ENCODE results near the gene PLCB1. TPM values are rescaled to one million over a fixed set of nuclear protein-coding genes. Genes with fewer than 3 reads are reported as not detected.

The PLCB1 gene
- total RNA-seq, 1 donor from 2014 or later = 37.4 TPM

GRCh38 chr20:8398263-8399051 is 266.4 kb downstream of the PLCB1 start:
- Mint-ChIP-seq H3K36me3 (ENCODE audit: unreplicated experiment) (no peaks in the 10 kb centered on the region), H3K9me3 (ENCODE audit: unreplicated experiment) (no peaks in the 10 kb centered on the region), H3K27ac (ENCODE audit: unreplicated experiment) (no peak overlapping the region), H3K4me3 (ENCODE audit: unreplicated experiment) (no peak overlapping the region), H3K4me1 (ENCODE audit: low read depth, unreplicated experiment) (peaks cover 3% of the 10 kb centered on the region), H3K27me3 (ENCODE audit: unreplicated experiment) (no peaks in the 10 kb centered on the region)
- DNase-seq = no peak
- no peak for TF ChIP-seq CTCF (IDR thresholded peaks at IDR 0.05; ENCODE audit: partially characterized antibody, unreplicated experiment)

DNA sequence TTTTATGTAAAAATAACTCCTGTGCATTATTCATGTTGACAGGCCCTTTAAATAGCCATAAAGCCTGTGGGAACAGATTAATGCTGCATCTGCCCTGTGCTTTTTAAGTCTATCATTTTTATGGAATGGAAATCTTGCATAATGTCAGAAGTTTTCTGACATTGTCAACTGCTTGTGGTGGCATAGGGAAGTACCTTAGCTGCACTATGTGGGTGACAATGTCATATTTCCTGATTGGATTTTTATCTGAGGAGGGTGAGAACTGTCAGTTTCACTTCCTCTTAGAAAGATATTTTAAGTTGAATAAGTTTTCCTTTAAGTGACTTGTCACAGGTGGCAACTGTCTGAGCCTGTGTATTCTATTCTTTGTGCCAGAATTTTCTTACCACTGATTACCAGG is 267.9 kb downstream of the PLCB1 start:
- Mint-ChIP-seq H3K4me1 (ENCODE audit: low read depth, unreplicated experiment) (peaks cover 5% of the 10 kb centered on the region), H3K9me3 (ENCODE audit: unreplicated experiment) (no peaks in the 10 kb centered on the region), H3K27me3 (ENCODE audit: unreplicated experiment) (no peaks in the 10 kb centered on the region), H3K36me3 (ENCODE audit: unreplicated experiment) (no peaks in the 10 kb centered on the region), H3K4me3 (ENCODE audit: unreplicated experiment) (no peak overlapping the region), H3K27ac (ENCODE audit: unreplicated experiment) (no peak overlapping the region)
- no peak for DNase-seq
- no peak for TF ChIP-seq CTCF (IDR thresholded peaks at IDR 0.05; ENCODE audit: partially characterized antibody, unreplicated experiment)

- Mint-ChIP-seq H3K4me1 (ENCODE audit: low read depth, unreplicated experiment) (peaks cover 10% of the 10 kb centered on the region), H3K9me3 (ENCODE audit: unreplicated experiment) (no peaks in the 10 kb centered on the region), H3K36me3 (ENCODE audit: unreplicated experiment) (no peaks in the 10 kb centered on the region), H3K27me3 (ENCODE audit: unreplicated experiment) (no peaks in the 10 kb centered on the region), H3K27ac (ENCODE audit: unreplicated experiment) (no peak overlapping the region), H3K4me3 (ENCODE audit: unreplicated experiment) (no peak overlapping the region)
- TF ChIP-seq CTCF (IDR thresholded peaks at IDR 0.05; ENCODE audit: partially characterized antibody, unreplicated experiment) = no peak
- no peak for DNase-seq
Observed at GRCh38 chr20:8400486-8400885, 268.4 kb downstream of the PLCB1 start.

GRCh38 chr20:8401556-8401955 is 269.5 kb downstream of the PLCB1 start:
- Mint-ChIP-seq H3K27me3 (ENCODE audit: unreplicated experiment) (no peaks in the 10 kb centered on the region), H3K9me3 (ENCODE audit: unreplicated experiment) (no peaks in the 10 kb centered on the region), H3K4me3 (ENCODE audit: unreplicated experiment) (no peak overlapping the region), H3K4me1 (ENCODE audit: low read depth, unreplicated experiment) (peaks cover 10% of the 10 kb centered on the region), H3K27ac (ENCODE audit: unreplicated experiment) (no peak overlapping the region), H3K36me3 (ENCODE audit: unreplicated experiment) (no peaks in the 10 kb centered on the region)
- DNase-seq = no peak
- no peak for TF ChIP-seq CTCF (IDR thresholded peaks at IDR 0.05; ENCODE audit: partially characterized antibody, unreplicated experiment)

DNA sequence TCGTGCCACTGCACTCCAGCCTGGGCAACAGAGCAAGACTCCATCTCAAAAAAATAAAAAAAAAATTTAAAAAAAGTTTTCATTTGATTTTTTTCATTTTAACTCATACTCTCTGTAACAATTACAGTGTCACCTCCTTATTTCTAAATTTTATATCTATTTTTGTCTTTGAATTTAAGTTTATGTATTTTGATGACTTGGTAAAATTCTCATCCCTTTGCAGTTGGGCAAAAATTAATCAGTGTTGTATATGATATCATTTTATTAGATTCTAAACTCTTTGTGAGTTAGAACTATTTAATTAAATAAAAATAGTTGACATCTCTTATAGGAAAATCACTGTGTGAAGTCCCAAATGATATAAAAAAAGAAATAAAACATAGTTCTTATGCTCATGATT is 270.7 kb downstream of the PLCB1 start:
- Mint-ChIP-seq H3K27me3 (ENCODE audit: unreplicated experiment) (no peaks in the 10 kb centered on the region), H3K4me3 (ENCODE audit: unreplicated experiment) (no peak overlapping the region), H3K36me3 (ENCODE audit: unreplicated experiment) (no peaks in the 10 kb centered on the region), H3K4me1 (ENCODE audit: low read depth, unreplicated experiment) (peaks cover 10% of the 10 kb centered on the region), H3K27ac (ENCODE audit: unreplicated experiment) (no peak overlapping the region), H3K9me3 (ENCODE audit: unreplicated experiment) (no peaks in the 10 kb centered on the region)
- no peak for TF ChIP-seq CTCF (IDR thresholded peaks at IDR 0.05; ENCODE audit: partially characterized antibody, unreplicated experiment)
- DNase-seq = no peak
